H1 (cell line): ENCODE data around the gene ACTN2. TPM values are rescaled to one million over a fixed set of nuclear protein-coding genes. Genes with fewer than 3 reads are reported as not detected.

ENCODE experiments used
- CTCF ChIA-PET: fragments of 300-600 bp; sonication (Branson Sonifier 250); formaldehyde crosslinking; loops from one replicate; lab custom pipeline; 2021; ENCODE audit not compliant: partially characterized antibody; lab: Charles Lee
- POLR2A ChIA-PET: fragments of 300-600 bp; sonication (Branson Sonifier 250); formaldehyde crosslinking; loops from one replicate; lab custom pipeline; 2021; ENCODE audit warnings: inconsistent platforms; ENCODE audit not compliant: partially characterized antibody; lab: Charles Lee
- DNase-seq, 2 experiments: peaks; one replicate each; pipeline versions ENCODE4 v3.0.0 to v3.0.0-alpha.2; 2010 to 2022; ENCODE audit warnings: low spot score in 2 of 2, low read depth in 1 of 2, mixed read lengths in 1 of 2
- FAIRE-seq: peaks from 2 replicates; lab custom pipeline; 2011; peaks lifted over from hg19 to GRCh38; lab: Jason Lieb, UNC
- H2AFZ ChIP-seq: 2 replicates; pipeline ENCODE4 v1.8.1; 2012; ENCODE audit warnings: low read length, inconsistent platforms
- H2AK5ac ChIP-seq: 2 replicates; pipeline ENCODE4 v1.6.1; 2013; ENCODE audit warnings: low read depth, low read length
- H2BK120ac ChIP-seq: replicated peaks from 2 replicates; pipeline ENCODE3; 2013; ENCODE audit warnings: low read depth, low read length, inconsistent platforms
- H2BK12ac ChIP-seq: 2 replicates; pipeline ENCODE4 v1.6.1; 2013; ENCODE audit warnings: low read depth, low read length
- H2BK15ac ChIP-seq: 2 replicates; pipeline ENCODE4 v1.6.1; 2013; ENCODE audit warnings: low read length
- H2BK20ac ChIP-seq: 2 replicates; pipeline ENCODE4 v1.6.1; 2013; ENCODE audit warnings: low read length
- H2BK5ac ChIP-seq: 2 replicates; pipeline ENCODE4 v1.6.1; 2013; ENCODE audit warnings: low read depth, low read length
- H3K14ac ChIP-seq: 2 replicates; pipeline ENCODE4 v1.6.1; 2013; ENCODE audit warnings: inconsistent platforms; ENCODE audit not compliant: insufficient read length
- H3K18ac ChIP-seq: 2 replicates; pipeline ENCODE4 v1.6.1; 2013; ENCODE audit warnings: low read length; ENCODE audit errors: extremely low read depth
- H3K23ac ChIP-seq: 2 replicates; pipeline ENCODE4 v1.6.1; 2013; ENCODE audit warnings: inconsistent platforms; ENCODE audit not compliant: insufficient read length
- H3K23me2 ChIP-seq: 2 replicates; pipeline ENCODE4 v1.6.1; 2013; ENCODE audit warnings: low read depth, low read length
- H3K27ac ChIP-seq: 2 replicates; pipeline ENCODE4 v1.6.1; 2011; ENCODE audit warnings: low read depth, low read length, inconsistent platforms
- H3K27me3 ChIP-seq, 4 experiments: replicated peaks in 1 of 4; 1 replicate in 1 of 4; 2 replicates in 3 of 4; pipeline versions ENCODE4 v1.6.1 to v1.8.1; 2011 to 2013; ENCODE audit warnings: low read length in 3 of 4, mild to moderate bottlenecking in 3 of 4, inconsistent platforms in 2 of 4, mixed read lengths in 2 of 4, moderate library complexity in 1 of 4; ENCODE audit not compliant: control insufficient read depth in 3 of 4, insufficient read depth in 3 of 4; ENCODE audit errors: extremely low read depth in 1 of 4
- H3K36me3 ChIP-seq, 4 experiments: 2 replicates each; pipeline versions ENCODE4 v1.6.1 to v1.8.1; 2011 to 2013; ENCODE audit warnings: mild to moderate bottlenecking in 4 of 4, low read length in 3 of 4, moderate library complexity in 2 of 4, control low read depth in 1 of 4, inconsistent platforms in 1 of 4; ENCODE audit not compliant: insufficient read depth in 4 of 4, control insufficient read depth in 2 of 4
- H3K4ac ChIP-seq: replicated peaks from 2 replicates; pipeline ENCODE3; 2013; ENCODE audit warnings: low read length, low read depth, mixed read lengths, inconsistent platforms; ENCODE audit not compliant: insufficient read length
- H3K4me1 ChIP-seq, 4 experiments: replicated peaks in 1 of 4; 1 replicate in 1 of 4; 2 replicates in 3 of 4; pipeline versions ENCODE4 v1.6.1 to v1.8.1; 2011 to 2013; ENCODE audit warnings: low read length in 3 of 4, inconsistent platforms in 2 of 4, mixed read lengths in 1 of 4; ENCODE audit not compliant: insufficient read depth in 4 of 4, control insufficient read depth in 3 of 4
- H3K4me2 ChIP-seq, 2 experiments: 2 replicates each; pipeline versions ENCODE4 v1.6.1 to v1.8.1; 2011 to 2013; ENCODE audit warnings: low read depth in 2 of 2, low read length in 2 of 2, control low read depth in 1 of 2, inconsistent platforms in 1 of 2, mild to moderate bottlenecking in 1 of 2; ENCODE audit not compliant: insufficient read depth in 1 of 2
- H3K4me3 ChIP-seq, 4 experiments: fragments of 200-600, 300-600 bp in 1 of 4; sonication (generic), shearing (Covaris generic), sonication (Bioruptor Twin) in 1 of 4; 2 replicates each; pipeline versions ENCODE4 v1.5.1 to v1.8.1; 2011 to 2016; ENCODE audit warnings: low read length in 4 of 4, low read depth in 3 of 4, control low read depth in 2 of 4, inconsistent platforms in 2 of 4, mild to moderate bottlenecking in 2 of 4, mixed read lengths in 1 of 4, moderate library complexity in 1 of 4; ENCODE audit not compliant: insufficient read depth in 2 of 4; ENCODE audit errors: extremely low read depth in 1 of 4
- H3K56ac ChIP-seq: replicated peaks from 2 replicates; pipeline ENCODE3; 2013; ENCODE audit warnings: low read depth, mild to moderate bottlenecking, mixed read lengths, low read length, inconsistent platforms; ENCODE audit not compliant: insufficient read length
- H3K79me1 ChIP-seq: 2 replicates; pipeline ENCODE4 v1.6.1; 2013; ENCODE audit warnings: low read depth, low read length, control low read depth
- H3K79me2 ChIP-seq, 2 experiments: 2 replicates each; pipeline versions ENCODE4 v1.6.1 to v1.8.1; 2012 to 2013; ENCODE audit warnings: low read length in 2 of 2, mild to moderate bottlenecking in 2 of 2, inconsistent platforms in 1 of 2; ENCODE audit not compliant: insufficient read depth in 2 of 2, control insufficient read depth in 1 of 2
- H3K9ac ChIP-seq, 4 experiments: replicated peaks in 1 of 4; 1 replicate in 1 of 4; 2 replicates in 3 of 4; pipeline versions ENCODE4 v1.6.1 to v1.8.1; 2011 to 2013; ENCODE audit warnings: low read depth in 3 of 4, low read length in 3 of 4, control low read depth in 2 of 4, mild to moderate bottlenecking in 2 of 4, moderate library complexity in 2 of 4, inconsistent platforms in 1 of 4; ENCODE audit errors: extremely low read depth in 1 of 4
- H3K9me3 ChIP-seq, 2 experiments: 2 replicates each; pipeline versions ENCODE4 v1.6.1 to v1.8.1; 2012 to 2013; ENCODE audit warnings: mild to moderate bottlenecking in 2 of 2, moderate library complexity in 2 of 2, control low read depth in 1 of 2, inconsistent platforms in 1 of 2, low read depth in 1 of 2, low read length in 1 of 2, mixed read lengths in 1 of 2; ENCODE audit not compliant: insufficient read depth in 2 of 2
- H4K20me1 ChIP-seq, 2 experiments: replicated peaks in 1 of 2; 2 replicates each; pipeline versions ENCODE3 to v1.8.1; 2011 to 2013; ENCODE audit warnings: inconsistent platforms in 2 of 2, low read length in 2 of 2, mild to moderate bottlenecking in 1 of 2; ENCODE audit not compliant: insufficient read depth in 2 of 2, control insufficient read depth in 1 of 2
- H4K5ac ChIP-seq: 2 replicates; pipeline ENCODE4 v1.6.1; 2013; ENCODE audit warnings: low read length, low read depth, mixed read lengths, inconsistent platforms; ENCODE audit not compliant: insufficient read length
- H4K8ac ChIP-seq: 2 replicates; pipeline ENCODE4 v1.8.0; 2013; ENCODE audit warnings: mild to moderate bottlenecking, moderate library complexity, low read length, inconsistent platforms; ENCODE audit not compliant: insufficient read depth; ENCODE audit errors: extremely low read depth
- H4K91ac ChIP-seq: replicated peaks from 2 replicates; pipeline ENCODE3; 2013; ENCODE audit warnings: low read length, mixed read lengths, inconsistent platforms; ENCODE audit not compliant: insufficient read length
- CTBP2 ChIP-seq: IDR thresholded peaks from 2 replicates; pipeline ENCODE4 v1.7.0; 2011; ENCODE audit warnings: borderline replicate concordance, mild to moderate bottlenecking, moderate library complexity, mixed read lengths, low read length; ENCODE audit not compliant: insufficient read depth, insufficient read length
- GTF2F1 ChIP-seq: IDR thresholded peaks from 2 replicates; pipeline ENCODE4 v1.6.1; 2012; ENCODE audit warnings: low read depth, low read length, improper control_type of control experiment, borderline replicate concordance
- MAFK ChIP-seq: IDR thresholded peaks from 2 replicates; pipeline ENCODE4 v1.6.1; 2012; ENCODE audit warnings: low read depth, mild to moderate bottlenecking, improper control_type of control experiment, low read length
- RNF2 ChIP-seq: fragments of 200-900, 300-1000 bp; sonication (generic); IDR thresholded peaks from 2 replicates; pipeline ENCODE4 v1.7.1; 2016; ENCODE audit warnings: borderline replicate concordance, low read depth, mild to moderate bottlenecking, antibody characterized with exemption, low read length; ENCODE audit not compliant: poor library complexity, severe bottlenecking; ENCODE audit errors: missing control alignments
- SP2 ChIP-seq: IDR thresholded peaks from 2 replicates; pipeline ENCODE4 v1.6.1; 2012; ENCODE audit warnings: mild to moderate bottlenecking, low read length, inconsistent platforms
- TAF7 ChIP-seq: optimal IDR thresholded peaks from 2 replicates; pipeline ENCODE3; 2011; ENCODE audit warnings: low read depth, mild to moderate bottlenecking, inconsistent platforms, low read length, moderate library complexity, borderline replicate concordance
- TEAD4 ChIP-seq: IDR thresholded peaks from 2 replicates; pipeline ENCODE4 v1.6.1; 2012; ENCODE audit warnings: low read depth, low read length, inconsistent platforms, mixed read lengths
- WGBS, 2 experiments: shearing (Covaris generic) in 1 of 2; methylation state at CpG; one replicate each; pipeline versions ENCODE4 v1.1.6 to v1.1.7; 2013 to 2015; ENCODE audit warnings: low lambda C conversion rate in 2 of 2, mixed read lengths in 2 of 2, inconsistent platforms in 1 of 2, low coverage in 1 of 2, missing lambda C conversion rate in 1 of 2; ENCODE audit not compliant: insufficient replicate concordance in 2 of 2, insufficient coverage in 1 of 2, insufficient read length in 1 of 2; ENCODE audit errors: extremely low coverage in 1 of 2, missing lambda C conversion rate in 1 of 2; 5-methylcytosine and 5-hydroxymethylcytosine counted together
- polyA plus RNA-seq, 7 experiments: library from polyadenylated mRNA; depleted of rRNA in 3 of 7; stranded (reverse) in 5 of 7; unstranded in 2 of 7; fragments of >200 nt in 5 of 7; fragments of 200-250 nt in 2 of 7; gene quantifications; 1 replicate in 5 of 7; 2 replicates in 1 of 7; 4 replicates in 1 of 7; pipeline versions ENCODE4 v1.2.1 to v1.2.3, GENCODE V29; 2011 to 2013; ENCODE audit warnings: missing spikeins in 2 of 7, mixed read lengths in 2 of 7
- total RNA-seq: library from RNA; stranded (reverse); fragmentation: NEBNext Ultra II Directional; extraction: Animal tissue kit (Norgen Biotek cat#: 25700); gene quantifications from 2 replicates; pipeline ENCODE4 v1.2.1, GENCODE V29; 2021

Gene ACTN2
- total and polyA plus RNA-seq, 2 of the 8 experiments (the other 6 are each of a cell fraction or from before 2014, with no cell fraction given) = 1.9 to 4.1 TPM

DNA sequence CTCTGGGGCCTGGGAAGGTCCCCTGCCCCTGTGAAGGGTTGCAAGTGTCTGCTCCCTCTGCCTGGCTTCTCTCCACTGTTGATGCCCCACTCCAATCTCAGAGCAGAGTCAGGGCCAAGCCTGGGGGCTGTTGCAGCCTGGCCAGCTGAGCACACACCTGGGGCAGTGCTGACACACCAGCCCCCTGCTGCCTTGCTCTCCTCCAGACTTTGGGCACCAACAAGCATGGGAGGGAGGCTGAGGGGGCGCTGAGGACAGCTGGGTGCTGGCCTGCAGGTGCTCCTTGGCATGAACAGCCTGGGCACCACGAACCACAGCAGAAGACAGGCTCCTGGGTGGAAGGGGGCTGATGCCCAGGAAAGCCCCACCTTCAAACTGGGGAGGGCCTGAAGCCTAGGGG is 99.2 kb downstream of the ACTN2 start:
- Histone ChIP-seq H3K4me1 (no peaks in the 10 kb centered on the region), H3K9me3 (no peaks in the 10 kb centered on the region), H2AFZ (no peak overlapping the region), H3K79me2 (no peaks in the 10 kb centered on the region), H3K23me2 (no peaks in the 10 kb centered on the region), H2AK5ac (no peak overlapping the region), H2BK5ac (no peak overlapping the region), H2BK120ac (no peak overlapping the region), H3K4me3 (no peak overlapping the region), H3K18ac (no peak overlapping the region), H3K9ac (no peak overlapping the region), H3K4ac (no peak overlapping the region), H3K36me3 (no peaks in the 10 kb centered on the region), H3K4me2 (no peak overlapping the region), H4K20me1 (no peaks in the 10 kb centered on the region), H2BK20ac (no peak overlapping the region), H3K27me3 (no peaks in the 10 kb centered on the region), H3K56ac (no peak overlapping the region), H3K23ac (no peak overlapping the region), H4K8ac (peak overlapping the region; percentile 25; the same call in 1 of the 2 replicates), H2BK12ac (no peak overlapping the region), H2BK15ac (no peak overlapping the region), H3K27ac (no peak overlapping the region), H4K91ac (no peak overlapping the region), H3K14ac (no peak overlapping the region), H4K5ac (no peak overlapping the region), H3K79me1 (no peaks in the 10 kb centered on the region)
- CTCF ChIA-PET = interaction anchor here (1.3 to 2.4 kb wide), 4 partner anchors 9 to 26 kb away, joined by 3 to 14 read pairs (median 4); no protein-coding TSS in a partner anchor
- FAIRE-seq = no peak
- POLR2A ChIA-PET = interaction anchor here (1.8 kb wide), 1 partner anchor 9 kb away, joined by 12 read pairs; the partner anchor contains the start of gene MTR
- no peak for DNase-seq
- 90% methylated on average over 2 of the region's 2 CpGs; no CpG with 5 or more reads in 1 of the 2 experiments for WGBS, 2 experiments
- TF ChIP-seq GTF2F1 (no peak), CTBP2 (no peak), MAFK (no peak), SP2 (no peak), TAF7 (no peak), RNF2 (no peak), TEAD4 (no peak)
